Breast epithelium (tissue), 4 donors: ENCODE data around the gene WIPF1. TPM values are rescaled to one million over a fixed set of nuclear protein-coding genes. Genes with fewer than 3 reads are reported as not detected.

Source experiments
- DNase-seq, 2 donors: peaks; one replicate each; pipeline ENCODE4 v3.0.0-alpha.2; 2019; ENCODE audit warnings: low spot score in 2 of 2
- H3K27ac ChIP-seq, 2 donors: fragments of 200-600 bp; sonication (generic) in 1 of 2; one replicate each; pipeline ENCODE4 v1.5.1; 2016 to 2019; ENCODE audit warnings: mild to moderate bottlenecking in 1 of 2
- H3K27me3 ChIP-seq, 2 donors: fragments of 200-600 bp; sonication (generic) in 1 of 2; one replicate each; pipeline versions ENCODE4 v1.5.1 to v1.6.0; 2017 to 2019; ENCODE audit warnings: control low read depth in 1 of 2, mild to moderate bottlenecking in 1 of 2
- H3K36me3 ChIP-seq: fragments of 200-600 bp; one replicate; pipeline ENCODE4 v1.5.1; 2019
- H3K4me1 ChIP-seq, 2 donors: fragments of 200-600 bp; sonication (generic); one replicate each; pipeline ENCODE4 v1.5.1; 2016 to 2019; ENCODE audit warnings: control low read depth in 1 of 2
- H3K4me3 ChIP-seq, 3 donors: fragments of 200-600 bp; sonication (generic); 1 replicate in 2 of 3; 2 replicates in 1 of 3; pipeline ENCODE4 v1.5.1; 2016 to 2019; ENCODE audit warnings: mild to moderate bottlenecking in 3 of 3, moderate library complexity in 2 of 3
- H3K9me3 ChIP-seq, 2 donors: fragments of 200-600 bp; sonication (generic) in 1 of 2; one replicate each; pipeline ENCODE4 v1.5.1; 2016 to 2019; ENCODE audit warnings: control low read depth in 1 of 2
- POLR2A ChIP-seq: fragments of 450-650 bp; IDR thresholded peaks from one replicate; pipeline ENCODE4 v1.6.1; 2016; ENCODE audit warnings: antibody characterized with exemption, mild to moderate bottlenecking, moderate library complexity
- POLR2AphosphoS5 ChIP-seq, 3 donors: sonication (generic); formaldehyde crosslinking; IDR thresholded peaks; one replicate each; pipeline ENCODE4 v1.6.1; 2017; ENCODE audit warnings: antibody characterized with exemption in 3 of 3
- intact Hi-C: fragments of 100-400 bp; cut with DNase I; formaldehyde crosslinking; loops from one replicate; pipeline ENCODE4 v1.15.1; 2023; ENCODE audit warnings: low total_unique reads
- total RNA-seq, 3 donors: library from RNA; depleted of rRNA; stranded (reverse); fragments of >200 nt; gene quantifications; one replicate each; pipeline ENCODE4 v1.1.0, GENCODE V29; 2016
- TF ChIP-seq, protein P1 (sequence below), 3 donors: fragments of 450-650 bp; IDR thresholded peaks; one replicate each; pipeline ENCODE4 v1.5.1; 2016 to 2017; ENCODE audit warnings: antibody characterized with exemption in 3 of 3, mild to moderate bottlenecking in 3 of 3, moderate library complexity in 3 of 3

WIPF1 gene
- total RNA-seq, 3 donors from 2014 or later = 17.6 to 43.2 (median 24.9) TPM

DNA sequence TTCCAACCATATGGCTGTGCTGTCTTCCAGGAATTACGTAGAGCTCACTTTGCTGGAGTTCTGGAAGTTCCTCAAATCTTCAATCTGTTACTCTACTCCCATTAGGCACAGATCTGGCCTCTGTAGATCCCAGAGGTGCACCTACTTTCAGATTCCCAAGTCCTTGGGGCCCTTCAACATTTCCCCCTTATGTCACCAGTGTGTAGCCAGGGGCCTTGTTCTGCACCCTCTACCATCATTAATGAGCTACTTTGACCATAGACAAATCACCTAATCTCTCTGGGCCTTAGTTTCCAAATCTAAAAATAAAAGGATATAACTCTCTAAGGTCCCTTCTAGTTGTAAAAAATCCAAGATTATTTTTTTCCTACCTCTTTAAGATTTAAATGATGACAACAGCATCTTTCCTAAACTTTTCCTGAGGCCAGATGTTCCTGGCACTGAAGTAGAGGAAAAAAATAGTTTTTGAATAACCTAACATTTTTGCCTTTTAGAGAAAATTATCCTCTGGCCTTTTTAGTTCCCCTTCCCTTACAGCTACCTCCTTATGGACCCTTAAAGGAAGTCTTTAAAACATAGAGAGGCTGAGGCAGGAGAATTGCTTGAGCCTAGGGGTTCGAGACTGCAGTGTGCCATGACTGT is 31.0 kb upstream of the WIPF1 start:
- DNase-seq = no peak
- no peaks in the 10 kb centered on the region for H3K4me1 ChIP-seq
- intact Hi-C loops = no loop called here
- H3K27ac ChIP-seq = peak overlapping the region; percentile 35 to 80
- no peaks in the 10 kb centered on the region for H3K27me3 ChIP-seq
- no peaks in the 10 kb centered on the region for H3K9me3 ChIP-seq
- no peak overlapping the region for H3K4me3 ChIP-seq
- TF ChIP-seq POLR2AphosphoS5 (IDR thresholded peaks at IDR 0.05) = no peak
- TF ChIP-seq, protein P1, sequence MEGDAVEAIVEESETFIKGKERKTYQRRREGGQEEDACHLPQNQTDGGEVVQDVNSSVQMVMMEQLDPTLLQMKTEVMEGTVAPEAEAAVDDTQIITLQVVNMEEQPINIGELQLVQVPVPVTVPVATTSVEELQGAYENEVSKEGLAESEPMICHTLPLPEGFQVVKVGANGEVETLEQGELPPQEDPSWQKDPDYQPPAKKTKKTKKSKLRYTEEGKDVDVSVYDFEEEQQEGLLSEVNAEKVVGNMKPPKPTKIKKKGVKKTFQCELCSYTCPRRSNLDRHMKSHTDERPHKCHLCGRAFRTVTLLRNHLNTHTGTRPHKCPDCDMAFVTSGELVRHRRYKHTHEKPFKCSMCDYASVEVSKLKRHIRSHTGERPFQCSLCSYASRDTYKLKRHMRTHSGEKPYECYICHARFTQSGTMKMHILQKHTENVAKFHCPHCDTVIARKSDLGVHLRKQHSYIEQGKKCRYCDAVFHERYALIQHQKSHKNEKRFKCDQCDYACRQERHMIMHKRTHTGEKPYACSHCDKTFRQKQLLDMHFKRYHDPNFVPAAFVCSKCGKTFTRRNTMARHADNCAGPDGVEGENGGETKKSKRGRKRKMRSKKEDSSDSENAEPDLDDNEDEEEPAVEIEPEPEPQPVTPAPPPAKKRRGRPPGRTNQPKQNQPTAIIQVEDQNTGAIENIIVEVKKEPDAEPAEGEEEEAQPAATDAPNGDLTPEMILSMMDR (IDR thresholded peaks at IDR 0.05) = no peak
- no peak for TF ChIP-seq POLR2A
- H3K36me3 ChIP-seq = no peaks in the 10 kb centered on the region

GRCh38 chr2:174627216-174627615 is 29.6 kb upstream of the WIPF1 start:
- no peak for DNase-seq
- TF ChIP-seq POLR2A (no peak), POLR2AphosphoS5 (IDR thresholded peaks at IDR 0.05) (no peak)
- TF ChIP-seq, protein P1 (IDR thresholded peaks at IDR 0.05) = no peak
- no peak overlapping the region for H3K4me3 ChIP-seq
- no peak overlapping the region for H3K27ac ChIP-seq
- intact Hi-C loops = no loop called here
- no peaks in the 10 kb centered on the region for H3K4me1 ChIP-seq
- no peaks in the 10 kb centered on the region for H3K27me3 ChIP-seq
- no peaks in the 10 kb centered on the region for H3K36me3 ChIP-seq
- H3K9me3 ChIP-seq = no peaks in the 10 kb centered on the region

DNA sequence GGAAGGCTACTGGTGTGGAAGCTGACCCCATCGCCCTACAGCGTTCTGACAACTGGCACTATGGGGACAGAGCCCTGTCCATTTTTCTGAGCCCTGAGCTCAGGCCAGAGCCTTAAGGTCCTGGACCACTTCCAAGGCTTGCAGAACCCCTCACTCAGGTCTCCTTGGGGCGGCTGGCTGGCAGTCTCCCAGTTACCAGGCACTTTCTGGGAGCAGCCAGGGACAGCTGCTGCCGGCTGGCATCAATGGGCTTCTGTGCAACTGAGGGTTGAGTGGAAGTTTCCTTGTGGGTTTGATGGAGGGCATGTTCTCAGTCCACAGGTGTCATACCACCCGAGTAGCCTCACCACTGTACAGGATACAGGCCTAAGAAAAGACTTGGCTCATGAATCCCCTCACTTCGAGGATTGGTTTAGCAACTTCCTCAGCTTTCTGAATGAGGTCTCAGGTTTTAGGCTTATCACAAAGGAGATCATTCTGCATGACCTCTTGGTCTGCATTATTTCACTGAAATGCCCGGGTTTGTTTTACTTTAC is 27.4 kb upstream of the WIPF1 start:
- no peak for DNase-seq
- no peak overlapping the region for H3K4me3 ChIP-seq
- no peak overlapping the region for H3K27ac ChIP-seq
- intact Hi-C loops = no loop called here
- no peaks in the 10 kb centered on the region for H3K9me3 ChIP-seq
- H3K27me3 ChIP-seq = no peaks in the 10 kb centered on the region
- TF ChIP-seq POLR2A (no peak), POLR2AphosphoS5 (IDR thresholded peaks at IDR 0.05) (no peak)
- TF ChIP-seq, protein P1 (IDR thresholded peaks at IDR 0.05) = no peak
- no peaks in the 10 kb centered on the region for H3K4me1 ChIP-seq
- no peaks in the 10 kb centered on the region for H3K36me3 ChIP-seq

DNA sequence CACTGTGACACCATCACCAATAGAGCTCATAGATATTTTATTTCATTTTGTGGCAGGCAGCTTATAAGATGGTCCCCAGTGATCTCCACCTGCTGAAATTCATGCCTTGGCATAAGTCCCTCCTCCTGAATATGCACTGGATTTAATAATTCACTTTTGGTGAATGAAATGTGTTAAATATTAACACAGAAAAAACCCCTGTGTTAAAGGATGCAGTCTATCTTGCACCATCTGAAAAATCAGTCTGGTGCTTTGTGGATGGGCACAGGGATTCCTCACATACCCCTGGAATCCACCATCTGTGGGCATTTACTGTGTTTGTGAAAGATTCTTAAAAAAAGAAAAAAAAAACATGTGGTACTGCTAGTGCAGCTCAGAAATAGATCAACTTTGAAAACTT is 26.1 kb upstream of the WIPF1 start:
- TF ChIP-seq POLR2AphosphoS5 (IDR thresholded peaks at IDR 0.05) (no peak), POLR2A (no peak)
- TF ChIP-seq, protein P1 (IDR thresholded peaks at IDR 0.05) = no peak
- Histone ChIP-seq H3K27me3 (no peaks in the 10 kb centered on the region), H3K4me1 (no peaks in the 10 kb centered on the region), H3K9me3 (no peaks in the 10 kb centered on the region), H3K36me3 (no peaks in the 10 kb centered on the region), H3K27ac (no peak overlapping the region), H3K4me3 (no peak overlapping the region)
- DNase-seq = no peak
- intact Hi-C loops = no loop called here

DNA sequence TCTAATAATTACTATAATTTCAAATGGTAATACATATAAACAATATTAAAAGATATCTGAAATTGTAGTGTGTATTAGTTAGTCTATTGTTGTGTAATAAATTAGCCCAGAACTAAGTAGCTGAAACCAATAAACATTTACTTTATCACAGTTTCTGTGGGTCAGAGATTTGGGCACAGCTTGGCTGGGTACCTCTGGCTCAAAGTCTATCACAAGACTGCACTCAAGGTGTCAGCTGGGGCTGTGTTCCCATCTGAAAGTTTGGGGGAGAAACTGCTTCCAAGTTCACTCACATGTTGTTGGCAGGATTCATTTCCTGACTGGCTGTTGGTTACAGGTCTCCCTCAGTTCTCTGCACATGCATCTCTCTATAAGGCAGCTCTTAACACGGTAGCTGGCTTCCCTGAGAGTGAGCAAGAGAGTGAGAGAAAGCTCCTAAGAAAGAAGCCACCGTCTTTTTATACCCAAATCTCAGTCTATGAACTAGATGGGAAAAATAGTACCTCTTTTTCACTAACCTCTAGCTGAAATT is 25.6 kb upstream of the WIPF1 start:
- no peak overlapping the region for H3K4me3 ChIP-seq
- TF ChIP-seq POLR2AphosphoS5 (IDR thresholded peaks at IDR 0.05) = no peak
- TF ChIP-seq, protein P1 (IDR thresholded peaks at IDR 0.05) = no peak
- H3K4me1 ChIP-seq = no peaks in the 10 kb centered on the region
- H3K36me3 ChIP-seq = no peaks in the 10 kb centered on the region
- H3K27ac ChIP-seq = no peak overlapping the region
- no peak for DNase-seq
- H3K9me3 ChIP-seq = no peaks in the 10 kb centered on the region
- H3K27me3 ChIP-seq = no peaks in the 10 kb centered on the region
- intact Hi-C loops = no loop called here
